Esophagus muscularis mucosa (tissue), 4 donors: Measurements from ENCODE around the gene MYCBP2.

ENCODE experiments used
- CTCF ChIP-seq, 3 experiments: fragments of 200-600 bp in 2 of 3; fragments of 450-650 bp in 1 of 3; sonication (generic) in 2 of 3; IDR thresholded peaks; one replicate each; pipeline ENCODE4 v1.5.1; 2017 to 2019; ENCODE audit warnings: antibody characterized with exemption in 3 of 3, mild to moderate bottlenecking in 2 of 3, moderate library complexity in 1 of 3
- EP300 ChIP-seq: sonication (generic); formaldehyde crosslinking; IDR thresholded peaks from one replicate; pipeline ENCODE4 v1.6.1; 2017; ENCODE audit warnings: antibody characterized with exemption
- POLR2A ChIP-seq: fragments of 450-650 bp; IDR thresholded peaks from one replicate; pipeline ENCODE4 v1.6.1; 2017; ENCODE audit warnings: antibody characterized with exemption, moderate library complexity, mild to moderate bottlenecking, low read depth
- POLR2AphosphoS5 ChIP-seq, 2 donors: sonication (generic); formaldehyde crosslinking; IDR thresholded peaks; one replicate each; pipeline ENCODE4 v1.6.1; 2017; ENCODE audit warnings: antibody characterized with exemption in 2 of 2

DNA sequence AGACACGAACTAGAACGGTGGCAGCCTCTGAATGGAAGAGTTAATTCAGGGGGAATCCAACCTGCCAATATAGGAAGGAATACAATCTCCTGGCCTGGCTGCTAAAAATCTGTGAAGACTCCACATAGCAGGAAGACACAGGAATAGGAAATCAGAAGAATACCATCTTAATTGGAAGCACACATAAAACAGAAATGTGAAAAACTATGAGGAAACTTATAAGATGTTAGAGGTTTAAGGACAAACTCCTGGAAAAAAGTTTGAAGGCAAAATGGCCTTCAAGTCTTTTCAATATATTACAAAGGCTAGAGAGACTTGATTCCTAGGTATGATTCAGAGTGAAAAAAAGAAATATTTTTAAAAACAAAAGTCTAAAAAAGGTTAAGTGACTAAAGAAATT is 221.8 kb downstream of the MYCBP2 start:
- TF ChIP-seq CTCF (IDR thresholded peaks at IDR 0.05): no peak
- TF ChIP-seq POLR2A: no peak
- no peak for TF ChIP-seq EP300
- TF ChIP-seq POLR2AphosphoS5 (IDR thresholded peaks at IDR 0.05): no peak
